GM21737 (cell line): ENCODE results near the gene TMUB1.

Source experiments
- ATAC-seq: cut with Tn5 transposase; IDR thresholded peaks from one replicate; pipeline ENCODE4 v1.9.1; 2021; ENCODE audit warnings: mild to moderate bottlenecking, moderate library complexity; ENCODE audit not compliant: unreplicated experiment

The TMUB1 gene

GRCh38 chr7:151086802-151087244 is 3.5 kb upstream of the TMUB1 start:
- no peak for ATAC-seq

GRCh38 chr7:151085691-151086620 is 2.7 kb upstream of the TMUB1 start, which contains the start of gene AGAP3:
AGAP3 (plus strand) TSS chr7:151086475; CDS start chr7:151086742, 267 bp downstream.
- ATAC-seq: peak; percentile 45

- ATAC-seq: no peak
Measured at GRCh38 chr7:151085329-151085690, 2.0 kb upstream of the TMUB1 start.

- no peak for ATAC-seq
Measured at GRCh38 chr7:151083824-151084160, 499 bp upstream of the TMUB1 start.

GRCh38 chr7:151082141-151083070 is 887 bp downstream of the TMUB1 start:
- ATAC-seq: no peak

GRCh38 chr7:151081170-151082101 is 1.9 kb downstream of the TMUB1 start:
- no peak for ATAC-seq

- peak; percentile 77 for ATAC-seq
Measured at GRCh38 chr7:151080522-151081169, 2.6 kb downstream of the TMUB1 start, which contains the start of gene FASTK. FASTK (minus strand) TSS chr7:151080809; CDS start chr7:151080766, 43 bp downstream.

- ATAC-seq: no peak
Measured at GRCh38 chr7:151080067-151080521, 3.2 kb downstream of the TMUB1 start.

- no peak for ATAC-seq
Measured at GRCh38 chr7:151079199-151079910, 3.9 kb downstream of the TMUB1 start.

GRCh38 chr7:151078233-151079040 is 4.9 kb downstream of the TMUB1 start:
- ATAC-seq: no peak

GRCh38 chr7:151077705-151078232 is 5.5 kb downstream of the TMUB1 start:
- ATAC-seq: no peak

GRCh38 chr7:151076863-151077704 is 6.2 kb downstream of the TMUB1 start:
- ATAC-seq: no peak

- no peak for ATAC-seq
Measured at GRCh38 chr7:151075978-151076426, 7.3 kb downstream of the TMUB1 start.

- no peak for ATAC-seq
Measured at GRCh38 chr7:151075662-151075971, 7.7 kb downstream of the TMUB1 start.

GRCh38 chr7:151074817-151075661 is 8.3 kb downstream of the TMUB1 start:
- ATAC-seq: no peak

- no peak for ATAC-seq
Measured at GRCh38 chr7:151073990-151074389, 9.3 kb downstream of the TMUB1 start.
